GM12874 (cell line): Measurements from ENCODE around the gene RAD51B.

Source experiments
- TF ChIP-seq, protein P1 (sequence below): IDR thresholded peaks from 2 replicates; pipeline ENCODE4 v1.5.1; 2011; ENCODE audit warnings: low read depth, mild to moderate bottlenecking, control low read depth, low read length, moderate library complexity; ENCODE audit not compliant: insufficient read depth

The RAD51B gene

DNA sequence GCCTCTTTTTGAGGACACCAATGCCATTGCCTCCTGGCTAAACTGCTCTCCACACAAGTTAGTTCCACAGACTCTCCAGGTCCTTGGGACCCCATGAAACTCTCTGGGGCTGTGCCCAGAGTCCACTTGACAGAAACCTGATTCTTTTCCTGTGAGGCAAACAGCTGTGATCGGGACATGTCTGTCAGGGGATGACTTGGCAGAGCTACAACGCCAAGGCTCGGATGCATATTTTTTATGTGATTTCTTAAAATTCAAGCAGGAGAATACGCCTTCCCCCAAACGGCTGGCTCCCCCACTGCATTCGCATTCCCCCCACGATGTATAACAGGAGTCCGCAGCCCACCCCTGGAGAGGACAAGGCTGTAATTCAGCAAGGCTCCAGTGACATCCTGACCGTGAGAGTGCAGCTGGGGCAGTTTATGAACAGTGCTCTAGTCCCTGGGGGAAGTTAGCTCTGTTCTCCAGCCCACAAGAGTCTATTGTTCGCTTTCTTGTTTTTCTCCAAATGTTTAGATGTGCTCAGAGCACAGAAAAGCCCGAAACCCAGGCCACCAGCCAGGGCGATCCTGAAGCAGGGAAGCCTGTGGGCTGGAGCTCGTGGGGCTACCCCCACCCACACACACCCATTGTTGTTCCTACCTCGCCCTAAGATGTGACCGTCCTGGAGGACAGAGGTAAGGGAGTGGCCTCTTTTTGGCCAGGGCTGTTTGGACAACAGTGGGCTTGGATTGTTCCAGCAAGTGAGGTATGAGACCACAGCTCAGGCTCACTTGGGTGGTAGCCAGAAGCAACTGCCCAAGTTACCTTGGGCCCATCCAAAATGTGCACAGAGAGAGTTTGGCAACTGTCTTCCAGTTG lies 813.8 kb downstream of the RAD51B start:
- TF ChIP-seq, protein P1, sequence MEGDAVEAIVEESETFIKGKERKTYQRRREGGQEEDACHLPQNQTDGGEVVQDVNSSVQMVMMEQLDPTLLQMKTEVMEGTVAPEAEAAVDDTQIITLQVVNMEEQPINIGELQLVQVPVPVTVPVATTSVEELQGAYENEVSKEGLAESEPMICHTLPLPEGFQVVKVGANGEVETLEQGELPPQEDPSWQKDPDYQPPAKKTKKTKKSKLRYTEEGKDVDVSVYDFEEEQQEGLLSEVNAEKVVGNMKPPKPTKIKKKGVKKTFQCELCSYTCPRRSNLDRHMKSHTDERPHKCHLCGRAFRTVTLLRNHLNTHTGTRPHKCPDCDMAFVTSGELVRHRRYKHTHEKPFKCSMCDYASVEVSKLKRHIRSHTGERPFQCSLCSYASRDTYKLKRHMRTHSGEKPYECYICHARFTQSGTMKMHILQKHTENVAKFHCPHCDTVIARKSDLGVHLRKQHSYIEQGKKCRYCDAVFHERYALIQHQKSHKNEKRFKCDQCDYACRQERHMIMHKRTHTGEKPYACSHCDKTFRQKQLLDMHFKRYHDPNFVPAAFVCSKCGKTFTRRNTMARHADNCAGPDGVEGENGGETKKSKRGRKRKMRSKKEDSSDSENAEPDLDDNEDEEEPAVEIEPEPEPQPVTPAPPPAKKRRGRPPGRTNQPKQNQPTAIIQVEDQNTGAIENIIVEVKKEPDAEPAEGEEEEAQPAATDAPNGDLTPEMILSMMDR, result no peak

GRCh38 chr14:68634332-68634731 lies 814.8 kb downstream of the RAD51B start:
- TF ChIP-seq, protein P1, result no peak

GRCh38 chr14:68634874-68635595 lies 815.5 kb downstream of the RAD51B start:
- TF ChIP-seq, protein P1, result no peak

DNA sequence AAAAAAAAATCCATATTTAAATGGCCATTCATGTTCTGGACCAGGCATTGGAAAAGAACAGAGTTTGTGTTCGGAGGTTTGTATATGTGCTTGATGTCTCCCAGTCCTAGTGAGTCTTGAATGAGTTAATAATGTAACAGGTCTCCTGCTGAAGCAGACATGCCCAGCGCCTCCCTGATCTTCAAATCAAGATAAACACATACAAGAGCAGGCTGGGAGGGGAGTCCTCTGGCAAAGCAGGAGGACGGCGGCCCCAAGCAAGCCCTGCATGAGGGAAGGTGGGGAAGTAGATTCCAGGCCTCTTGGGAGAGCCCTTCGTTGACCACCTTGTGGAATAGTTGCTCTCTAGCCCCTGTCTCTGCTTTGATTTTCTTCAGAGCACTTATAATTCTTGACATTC lies 817.0 kb downstream of the RAD51B start:
- TF ChIP-seq, protein P1, result no peak

- TF ChIP-seq, protein P1, result no peak
Observed at GRCh38 chr14:68637106-68638021, 817.8 kb downstream of the RAD51B start.

GRCh38 chr14:68638141-68638999 lies 818.8 kb downstream of the RAD51B start:
- TF ChIP-seq, protein P1, result no peak
